Endothelial cell of umbilical vein (primary cell): Measurements from ENCODE around the gene STKLD1. TPM values are rescaled to one million over a fixed set of nuclear protein-coding genes. Genes with fewer than 3 reads are reported as not detected.

Source experiments
- BruUV-seq: library from RNA; stranded (reverse); fragments of 400-500 nt; replicated peaks from 2 replicates; lab custom pipeline; 2021; lab: Mats Ljungman, UMichigan
- CTCF ChIA-PET: fragments of 300-600, 350-600 bp; sonication (Branson Sonifier 250); formaldehyde crosslinking; loops from one replicate; lab custom pipeline; 2021; ENCODE audit warnings: antibody characterized with exemption, inconsistent platforms; lab: Charles Lee
- POLR2A ChIA-PET: fragments of 300-600, 350-600 bp; sonication (Branson Sonifier 250); formaldehyde crosslinking; loops from one replicate; lab custom pipeline; 2021; ENCODE audit warnings: antibody characterized with exemption, inconsistent platforms; lab: Charles Lee
- DNase-seq: peaks from one replicate; pipeline ENCODE4 v3.0.0-alpha.2; 2011; ENCODE audit warnings: low read depth, low spot score
- FAIRE-seq: peaks from 2 replicates; lab custom pipeline; 2011; peaks lifted over from hg19 to GRCh38; lab: Jason Lieb, UNC
- H2AFZ ChIP-seq: 2 replicates; pipeline ENCODE4 v1.6.0; 2012; ENCODE audit warnings: low read depth, low read length, control low read depth, inconsistent platforms
- H3K27ac ChIP-seq: 2 replicates; pipeline ENCODE4 v1.5.1; 2011; ENCODE audit warnings: low read depth, mild to moderate bottlenecking, control low read depth, low read length, moderate library complexity; ENCODE audit not compliant: insufficient read depth
- H3K27me3 ChIP-seq, 2 experiments: 2 replicates each; pipeline versions ENCODE4 v1.6.0 to v1.6.1; 2011; ENCODE audit warnings: low read length in 2 of 2, mixed read lengths in 1 of 2; ENCODE audit not compliant: control insufficient read depth in 2 of 2, insufficient read depth in 2 of 2
- H3K36me3 ChIP-seq, 2 experiments: 2 replicates in 1 of 2; 3 replicates in 1 of 2; pipeline ENCODE4 v1.5.1; 2011; ENCODE audit warnings: low read length in 2 of 2, mild to moderate bottlenecking in 1 of 2, moderate library complexity in 1 of 2; ENCODE audit not compliant: control insufficient read depth in 2 of 2, insufficient read depth in 2 of 2; ENCODE audit errors: extremely low read depth in 1 of 2
- H3K4me1 ChIP-seq: 3 replicates; pipeline ENCODE4 v1.5.1; 2011; ENCODE audit warnings: mild to moderate bottlenecking, low read length; ENCODE audit not compliant: control insufficient read depth, insufficient read depth; ENCODE audit errors: extremely low read depth
- H3K4me2 ChIP-seq: 2 replicates; pipeline ENCODE4 v1.6.1; 2011; ENCODE audit warnings: low read length, control low read depth, mixed read lengths; ENCODE audit not compliant: insufficient read depth
- H3K4me3 ChIP-seq, 3 experiments: fragments of 200-600 bp in 1 of 3; sonication (generic), shearing (Covaris generic) in 1 of 3; replicated peaks in 1 of 3; 2 replicates each; pipeline ENCODE4 v1.5.1; 2011 to 2016; ENCODE audit warnings: control low read depth in 3 of 3, low read length in 3 of 3, mild to moderate bottlenecking in 2 of 3, inconsistent platforms in 1 of 3, low read depth in 1 of 3, moderate library complexity in 1 of 3; ENCODE audit not compliant: insufficient read depth in 1 of 3
- H3K79me2 ChIP-seq: 2 replicates; pipeline ENCODE4 v1.6.0; 2012; ENCODE audit warnings: low read length, inconsistent platforms; ENCODE audit not compliant: control insufficient read depth, insufficient read depth
- H3K9ac ChIP-seq: replicated peaks from 2 replicates; pipeline ENCODE3; 2011; ENCODE audit warnings: low read length, control low read depth; ENCODE audit not compliant: insufficient read depth; ENCODE audit errors: extremely low read depth
- H3K9me1 ChIP-seq: replicated peaks from 3 replicates; pipeline ENCODE4 v1.6.0; 2011; ENCODE audit warnings: mild to moderate bottlenecking, low read length; ENCODE audit not compliant: control insufficient read depth, insufficient read depth; ENCODE audit errors: extremely low read depth
- H3K9me3 ChIP-seq: replicated peaks from 2 replicates; pipeline ENCODE4 v1.5.1; 2012; ENCODE audit warnings: low read length, inconsistent platforms; ENCODE audit not compliant: control insufficient read depth, insufficient read depth
- H4K20me1 ChIP-seq: replicated peaks from 2 replicates; pipeline ENCODE3; 2011; ENCODE audit warnings: mild to moderate bottlenecking, low read length; ENCODE audit not compliant: control insufficient read depth, insufficient read depth; ENCODE audit errors: extremely low read depth
- EZH2 ChIP-seq: IDR thresholded peaks from 2 replicates; pipeline ENCODE4 v1.6.1; 2012; ENCODE audit warnings: borderline replicate concordance, low read depth, mild to moderate bottlenecking, moderate library complexity, low read length, inconsistent platforms; ENCODE audit not compliant: severe bottlenecking
- GATA2 ChIP-seq: IDR thresholded peaks from 2 replicates; pipeline ENCODE4 v1.7.0; 2011; ENCODE audit warnings: low read depth, mild to moderate bottlenecking, moderate library complexity, mixed read lengths, low read length; ENCODE audit not compliant: insufficient read length, insufficient read depth
- JUN ChIP-seq: IDR thresholded peaks from 2 replicates; pipeline ENCODE4 v1.6.1; 2011; ENCODE audit warnings: borderline replicate concordance, low read depth; ENCODE audit not compliant: insufficient read length, insufficient read depth
- MYC ChIP-seq: IDR thresholded peaks from one replicate; pipeline ENCODE4 v1.6.1; 2011; ENCODE audit warnings: mild to moderate bottlenecking, low read depth, low read length
- POLR2A ChIP-seq: IDR thresholded peaks from 2 replicates; pipeline ENCODE4 v1.6.1; 2012; ENCODE audit warnings: low read depth, mild to moderate bottlenecking, control low read depth, low read length
- POLR2AphosphoS5 ChIP-seq: IDR thresholded peaks from 2 replicates; pipeline ENCODE4 v1.6.1; 2012; ENCODE audit warnings: low read depth, mild to moderate bottlenecking, control low read depth, low read length, moderate library complexity; ENCODE audit not compliant: insufficient read depth
- dilution Hi-C: fragments of 300-500 bp; cut with MboI; formaldehyde crosslinking; loops from one replicate; pipeline ENCODE4 v1.15.0; 2019; ENCODE audit warnings: low sequenced_read_pairs; ENCODE audit not compliant: extremely low pct_ligation_motif_present
- intact Hi-C: fragments of 100-400 bp; cut with micrococcal nuclease; formaldehyde crosslinking; loops from one replicate; pipeline ENCODE4 v1.10.0; 2022
- polyA plus RNA-seq, 4 experiments: library from polyadenylated mRNA; depleted of rRNA in 3 of 4; stranded (reverse) in 3 of 4; unstranded in 1 of 4; fragments of >200 nt; gene quantifications; 2 replicates each; pipeline versions ENCODE4 v1.2.1 to v1.2.3, GENCODE V29; 2011 to 2012; ENCODE audit warnings: missing spikeins in 1 of 4
- total RNA-seq: library from RNA; stranded (reverse); gene quantifications from 2 replicates; pipeline ENCODE4 v1.2.3, GENCODE V29; 2021
- TF ChIP-seq, protein P1 (sequence below), 2 donors: IDR thresholded peaks; 1 replicate in 1 of 2; 2 replicates in 1 of 2; pipeline ENCODE4 v1.5.1; 2011; ENCODE audit warnings: low read length in 2 of 2, mild to moderate bottlenecking in 2 of 2, moderate library complexity in 2 of 2, control low read depth in 1 of 2, inconsistent platforms in 1 of 2, low read depth in 1 of 2; ENCODE audit not compliant: insufficient read depth in 1 of 2; ENCODE audit errors: extremely low read depth in 1 of 2
- TF ChIP-seq, protein P2 (sequence below): IDR thresholded peaks from 2 replicates; pipeline ENCODE4 v1.6.1; 2011; ENCODE audit not compliant: insufficient read depth, insufficient read length

The STKLD1 gene
- total and polyA plus RNA-seq, 2 donors (not counting 3 experiments of a cell fraction or from before 2014, with no cell fraction given): 0.29 to 0.77 TPM

DNA sequence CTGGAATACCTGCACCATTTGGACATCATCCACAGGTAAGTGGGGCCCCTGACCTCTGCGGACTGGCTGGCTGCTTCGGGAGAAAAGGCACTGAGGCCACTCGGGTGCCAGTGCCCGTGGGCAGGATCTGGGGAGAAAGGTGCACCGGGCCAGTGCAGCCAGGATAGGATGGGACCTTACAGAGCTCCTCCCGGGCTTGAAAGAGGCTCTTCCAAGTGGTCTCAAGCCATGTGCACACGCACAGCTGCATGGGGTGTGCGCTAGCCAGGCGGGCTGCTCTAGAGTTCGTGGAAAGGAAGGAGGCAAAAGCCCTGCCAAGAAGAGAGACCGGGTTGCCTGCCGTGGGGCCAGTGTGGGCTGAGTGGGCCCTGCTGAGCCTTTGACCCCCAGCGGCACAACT lies 13.4 kb downstream of the STKLD1 start:
- TF ChIP-seq MYC: no peak
- TF ChIP-seq POLR2A: no peak
- TF ChIP-seq EZH2: no peak
- no peak for TF ChIP-seq GATA2
- no peak for TF ChIP-seq JUN
- TF ChIP-seq, protein P1, sequence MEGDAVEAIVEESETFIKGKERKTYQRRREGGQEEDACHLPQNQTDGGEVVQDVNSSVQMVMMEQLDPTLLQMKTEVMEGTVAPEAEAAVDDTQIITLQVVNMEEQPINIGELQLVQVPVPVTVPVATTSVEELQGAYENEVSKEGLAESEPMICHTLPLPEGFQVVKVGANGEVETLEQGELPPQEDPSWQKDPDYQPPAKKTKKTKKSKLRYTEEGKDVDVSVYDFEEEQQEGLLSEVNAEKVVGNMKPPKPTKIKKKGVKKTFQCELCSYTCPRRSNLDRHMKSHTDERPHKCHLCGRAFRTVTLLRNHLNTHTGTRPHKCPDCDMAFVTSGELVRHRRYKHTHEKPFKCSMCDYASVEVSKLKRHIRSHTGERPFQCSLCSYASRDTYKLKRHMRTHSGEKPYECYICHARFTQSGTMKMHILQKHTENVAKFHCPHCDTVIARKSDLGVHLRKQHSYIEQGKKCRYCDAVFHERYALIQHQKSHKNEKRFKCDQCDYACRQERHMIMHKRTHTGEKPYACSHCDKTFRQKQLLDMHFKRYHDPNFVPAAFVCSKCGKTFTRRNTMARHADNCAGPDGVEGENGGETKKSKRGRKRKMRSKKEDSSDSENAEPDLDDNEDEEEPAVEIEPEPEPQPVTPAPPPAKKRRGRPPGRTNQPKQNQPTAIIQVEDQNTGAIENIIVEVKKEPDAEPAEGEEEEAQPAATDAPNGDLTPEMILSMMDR (IDR thresholded peaks at IDR 0.05; ENCODE audit: extremely low read depth in 1 of 2, insufficient read depth in 1 of 2, low read depth in 1 of 2, low read length in 2 of 2): no peak
- TF ChIP-seq, protein P2, sequence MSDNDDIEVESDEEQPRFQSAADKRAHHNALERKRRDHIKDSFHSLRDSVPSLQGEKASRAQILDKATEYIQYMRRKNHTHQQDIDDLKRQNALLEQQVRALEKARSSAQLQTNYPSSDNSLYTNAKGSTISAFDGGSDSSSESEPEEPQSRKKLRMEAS: no peak
- no peak for TF ChIP-seq POLR2AphosphoS5
- ChIA-PET POLR2A (no interaction called here), CTCF (interaction anchor here (1.1 kb wide), 1 partner anchor 97 kb away, joined by 3 read pairs; no protein-coding TSS in a partner anchor)
- Histone ChIP-seq H3K9ac (no peak overlapping the region), H4K20me1 (no peaks in the 10 kb centered on the region), H3K4me1 (no peaks in the 10 kb centered on the region), H3K36me3 (no peaks in the 10 kb centered on the region), H3K27me3 (no peaks in the 10 kb centered on the region), H3K9me1 (no peaks in the 10 kb centered on the region), H3K4me3 (no peak overlapping the region), H3K79me2 (no peaks in the 10 kb centered on the region), H2AFZ (no peak overlapping the region), H3K4me2 (no peak overlapping the region), H3K9me3 (no peaks in the 10 kb centered on the region), H3K27ac (no peak overlapping the region)
- intact Hi-C loops: no loop called here
- dilution Hi-C loops: no loop called here
- BruUV-seq: no TSS peak
- DNase-seq: no peak
- no peak for FAIRE-seq
